A673 (cell line): ENCODE measurements around the gene ZFP36. TPM values are rescaled to one million over a fixed set of nuclear protein-coding genes. Genes with fewer than 3 reads are reported as not detected.

ENCODE experiments used
- BruUV-seq: library from RNA; stranded (reverse); fragments of 400-500 nt; replicated peaks from 2 replicates; lab custom pipeline; 2021; lab: Mats Ljungman, UMichigan
- CTCF ChIA-PET: fragments of 300-600 bp; sonication (Branson Sonifier 250); formaldehyde crosslinking; loops from one replicate; lab custom pipeline; 2022; ENCODE audit warnings: antibody characterized with exemption; lab: Charles Lee
- POLR2A ChIA-PET: fragments of 300-600 bp; sonication (Branson Sonifier 250); formaldehyde crosslinking; loops from one replicate; lab custom pipeline; 2022; ENCODE audit warnings: antibody characterized with exemption; ENCODE audit not compliant: low non-redundant PET; lab: Charles Lee
- DNase-seq: peaks from one replicate; pipeline ENCODE4 v3.0.0-alpha.2; 2015; ENCODE audit warnings: low spot score
- H3K27ac ChIP-seq: fragments of 200-600 bp; sonication (generic); 2 replicates; pipeline ENCODE4 v1.5.1; 2016; ENCODE audit warnings: mixed run types, low read depth, mild to moderate bottlenecking, mixed read lengths, antibody characterized with exemption, low read length; ENCODE audit not compliant: poor library complexity, severe bottlenecking
- H3K27me3 ChIP-seq: fragments of 200-600 bp; sonication (generic); replicated peaks from 2 replicates; pipeline ENCODE4 v1.6.1; 2017; ENCODE audit warnings: mixed run types, low read depth, mild to moderate bottlenecking, mixed read lengths, antibody characterized with exemption, low read length; ENCODE audit not compliant: insufficient read depth, poor library complexity
- H3K36me3 ChIP-seq: fragments of 200-600 bp; sonication (generic); 2 replicates; pipeline ENCODE4 v1.6.1; 2016; ENCODE audit warnings: mixed run types, mild to moderate bottlenecking, mixed read lengths, antibody characterized with exemption, low read length; ENCODE audit not compliant: insufficient read depth, poor library complexity, severe bottlenecking
- H3K4me1 ChIP-seq: fragments of 200-600 bp; sonication (generic); 2 replicates; pipeline ENCODE4 v1.6.1; 2017; ENCODE audit warnings: mixed run types, mild to moderate bottlenecking, mixed read lengths, antibody characterized with exemption, low read length; ENCODE audit not compliant: insufficient read depth, poor library complexity, severe bottlenecking
- H3K4me3 ChIP-seq: fragments of 200-600 bp; sonication (generic); 2 replicates; pipeline ENCODE4 v1.5.1; 2016; ENCODE audit warnings: low read depth, mixed run types, mild to moderate bottlenecking, mixed read lengths, low read length; ENCODE audit not compliant: poor library complexity, severe bottlenecking
- H3K9me3 ChIP-seq: fragments of 200-600 bp; sonication (generic); 2 replicates; pipeline ENCODE4 v1.6.1; 2016; ENCODE audit warnings: mixed run types, low read depth, mild to moderate bottlenecking, mixed read lengths, antibody characterized with exemption, low read length; ENCODE audit not compliant: poor library complexity, severe bottlenecking
- CTCF ChIP-seq: fragments of 300-800, 200-600 bp; sonication (generic); conservative IDR thresholded peaks from 2 replicates; pipeline ENCODE4 v1.5.1; 2017; ENCODE audit warnings: low read depth, mild to moderate bottlenecking, antibody characterized with exemption, low read length, moderate library complexity, mixed read lengths
- EZH2 ChIP-seq: fragments of 200-600 bp; sonication (generic); IDR thresholded peaks from 2 replicates; pipeline ENCODE4 v1.6.1; 2017; ENCODE audit warnings: borderline replicate concordance, low read depth, mild to moderate bottlenecking, mixed read lengths, antibody characterized with exemption, low read length; ENCODE audit not compliant: poor library complexity, severe bottlenecking
- intact Hi-C: fragments of 100-400 bp; cut with micrococcal nuclease; formaldehyde crosslinking; loops from one replicate; pipeline ENCODE4 v1.10.0; 2022; ENCODE audit not compliant: unreplicated experiment
- total RNA-seq: library from RNA; stranded (reverse); gene quantifications from 2 replicates; pipeline ENCODE4 v1.2.3, GENCODE V29; 2021

Gene ZFP36
- total RNA-seq, 1 experiment from 2014 or later: 7.1 TPM

- POLR2A ChIA-PET: no interaction called here
- Histone ChIP-seq H3K4me1 (peaks cover 16% of the 10 kb centered on the region), H3K36me3 (peaks cover 41% of the 10 kb centered on the region), H3K9me3 (no peaks in the 10 kb centered on the region), H3K27me3 (no peaks in the 10 kb centered on the region), H3K4me3 (no peak overlapping the region), H3K27ac (peak overlapping the region; percentile 59)
- TF ChIP-seq EZH2: no peak
- no peak for TF ChIP-seq CTCF
- no TSS peak for BruUV-seq
- intact Hi-C loops: no loop called here
- CTCF ChIA-PET: interaction anchor here (0.5 kb wide), 1 partner anchor 162 kb away, joined by 12 read pairs; no protein-coding TSS in a partner anchor
- no peak for DNase-seq
Observed at GRCh38 chr19:39362682-39363657, 43.7 kb upstream of the ZFP36 start.

- POLR2A ChIA-PET: no interaction called here
- CTCF ChIA-PET: no interaction called here
- H3K9me3 ChIP-seq: no peaks in the 10 kb centered on the region
- peak overlapping the region; percentile 59 for H3K27ac ChIP-seq
- peak; percentile 47 for DNase-seq
- H3K4me1 ChIP-seq: peaks cover 16% of the 10 kb centered on the region
- peaks cover 34% of the 10 kb centered on the region for H3K36me3 ChIP-seq
- no peak for TF ChIP-seq EZH2
- no peak for TF ChIP-seq CTCF
- H3K27me3 ChIP-seq: no peaks in the 10 kb centered on the region
- no TSS peak for BruUV-seq
- H3K4me3 ChIP-seq: no peak overlapping the region
- intact Hi-C loops: no loop called here
Observed at GRCh38 chr19:39363901-39364457, 42.7 kb upstream of the ZFP36 start.

GRCh38 chr19:39365531-39365930 lies 41.1 kb upstream of the ZFP36 start:
- no peaks in the 10 kb centered on the region for H3K27me3 ChIP-seq
- ChIA-PET POLR2A (no interaction called here), CTCF (no interaction called here)
- no peak overlapping the region for H3K4me3 ChIP-seq
- BruUV-seq: no TSS peak
- DNase-seq: no peak
- no peaks in the 10 kb centered on the region for H3K9me3 ChIP-seq
- H3K36me3 ChIP-seq: peaks cover 40% of the 10 kb centered on the region
- H3K27ac ChIP-seq: no peak overlapping the region
- TF ChIP-seq EZH2: no peak
- no peak for TF ChIP-seq CTCF
- peaks cover 16% of the 10 kb centered on the region for H3K4me1 ChIP-seq
- intact Hi-C loops: no loop called here
